GM18519 (cell line): Measurements from ENCODE around the gene CDIP1.

ENCODE experiments used
- ATAC-seq: cut with Tn5 transposase; IDR thresholded peaks from one replicate; pipeline ENCODE4 v1.9.1; 2021; ENCODE audit warnings: mild to moderate bottlenecking, moderate library complexity; ENCODE audit not compliant: unreplicated experiment, low FRiP score

Gene CDIP1

GRCh38 chr16:4544473-4544872 lies 5.9 kb upstream of the CDIP1 start:
- ATAC-seq, result no peak

GRCh38 chr16:4539716-4540284 lies 1.2 kb upstream of the CDIP1 start:
- ATAC-seq, result no peak

- no peak for ATAC-seq
Measured at GRCh38 chr16:4537376-4538343, 913 bp downstream of the CDIP1 start.

- no peak for ATAC-seq
Measured at GRCh38 chr16:4536391-4537106, 2.0 kb downstream of the CDIP1 start.

- ATAC-seq, result no peak
Measured at GRCh38 chr16:4535627-4536108, 2.9 kb downstream of the CDIP1 start.

- ATAC-seq, result no peak
Measured at GRCh38 chr16:4534151-4534790, 4.3 kb downstream of the CDIP1 start.

DNA sequence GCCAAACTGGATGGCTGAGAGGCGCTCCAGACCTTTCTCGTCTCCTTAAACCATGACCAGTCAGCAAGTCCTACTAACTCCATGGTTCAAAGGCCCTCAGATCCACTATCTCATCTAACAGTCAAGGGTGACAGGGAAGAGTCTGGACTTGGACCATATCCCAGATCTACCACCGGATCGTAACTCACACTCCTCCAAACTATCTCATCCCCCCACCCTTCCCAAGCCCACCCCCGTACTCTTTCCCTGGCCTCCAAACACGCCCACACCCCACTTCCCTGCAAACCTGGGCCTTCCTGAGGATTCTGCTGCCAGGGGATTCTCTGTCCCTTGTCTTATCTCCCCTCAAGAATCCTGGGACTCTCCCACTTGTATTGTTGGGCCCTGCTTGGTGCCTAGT lies 5.1 kb downstream of the CDIP1 start:
- no peak for ATAC-seq

- ATAC-seq, result no peak
Measured at GRCh38 chr16:4532238-4532637, 6.3 kb downstream of the CDIP1 start.

- ATAC-seq, result no peak
Measured at GRCh38 chr16:4531811-4532210, 6.8 kb downstream of the CDIP1 start.

GRCh38 chr16:4529085-4530060 lies 9.2 kb downstream of the CDIP1 start:
- no peak for ATAC-seq

DNA sequence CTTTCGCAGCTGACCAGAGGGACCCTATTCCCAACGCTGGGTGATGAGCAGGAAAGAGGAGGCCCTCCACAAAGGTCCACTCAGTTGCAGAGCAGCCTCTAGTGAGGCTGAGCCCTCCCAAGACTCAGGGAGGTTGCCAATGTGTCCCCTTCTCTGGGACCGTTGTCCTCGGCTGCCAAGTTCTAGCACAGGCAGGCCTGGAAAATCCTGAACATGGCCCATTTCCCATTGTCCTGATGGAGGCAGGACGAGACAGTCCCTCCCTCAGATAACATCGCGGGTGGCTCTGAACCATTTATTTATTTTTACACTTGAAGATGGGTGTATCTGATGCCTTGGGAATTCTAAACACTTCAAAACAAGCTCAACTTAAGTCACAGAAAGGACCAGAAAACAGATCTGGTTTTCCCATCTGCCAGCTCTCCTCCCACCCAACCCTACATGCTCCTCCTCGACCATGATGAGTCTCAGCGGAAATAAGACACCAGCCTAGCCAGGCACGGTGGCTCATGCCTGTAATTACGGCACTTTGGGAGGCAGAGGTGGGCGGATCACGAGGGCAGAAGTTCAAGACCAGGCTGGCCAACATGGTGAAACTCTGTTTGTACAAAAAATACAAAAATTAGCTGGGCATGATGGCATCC lies 12.8 kb downstream of the CDIP1 start:
- no peak for ATAC-seq

GRCh38 chr16:4525069-4525468 lies 13.5 kb downstream of the CDIP1 start:
- no peak for ATAC-seq

DNA sequence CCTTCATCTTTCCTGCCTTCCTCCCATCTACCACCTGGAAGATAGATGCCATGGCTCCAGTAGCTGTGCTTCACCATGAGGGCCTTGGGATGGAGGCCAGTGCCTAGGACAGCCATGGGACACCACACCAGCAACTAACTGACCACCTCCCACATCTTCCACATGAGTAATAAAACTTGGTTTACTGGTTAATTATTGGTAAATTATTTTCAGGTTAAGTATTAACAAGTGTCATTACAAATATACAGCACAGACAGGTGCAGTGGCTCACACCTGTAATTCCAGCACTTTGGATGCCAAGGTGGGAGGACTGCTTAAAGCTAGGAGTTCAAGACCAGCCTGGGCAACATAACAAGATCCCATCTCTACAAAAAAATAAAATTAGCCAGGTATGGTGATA lies 14.0 kb downstream of the CDIP1 start:
- ATAC-seq, result no peak

DNA sequence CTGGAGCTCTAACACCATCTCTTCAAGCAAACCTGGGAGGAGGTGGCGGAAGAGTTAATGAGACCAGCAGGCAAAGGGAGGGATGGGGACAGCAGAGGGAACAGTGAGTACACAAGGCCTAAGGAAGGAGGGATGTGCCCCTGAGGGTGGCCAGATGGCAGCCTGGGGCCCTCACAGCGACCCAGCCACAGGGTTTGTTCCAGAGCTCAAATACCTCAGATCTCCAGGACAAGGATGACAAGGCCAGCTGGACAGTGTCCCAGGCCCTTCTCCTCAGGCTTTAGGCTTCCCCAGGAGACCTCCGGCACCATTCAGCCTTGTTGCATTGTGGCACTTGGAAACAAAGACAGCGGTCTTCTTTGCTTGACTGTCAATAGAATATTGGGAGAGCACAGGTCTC lies 14.9 kb downstream of the CDIP1 start:
- ATAC-seq, result no peak

- no peak for ATAC-seq
Measured at GRCh38 chr16:4522051-4522581, 16.5 kb downstream of the CDIP1 start.

DNA sequence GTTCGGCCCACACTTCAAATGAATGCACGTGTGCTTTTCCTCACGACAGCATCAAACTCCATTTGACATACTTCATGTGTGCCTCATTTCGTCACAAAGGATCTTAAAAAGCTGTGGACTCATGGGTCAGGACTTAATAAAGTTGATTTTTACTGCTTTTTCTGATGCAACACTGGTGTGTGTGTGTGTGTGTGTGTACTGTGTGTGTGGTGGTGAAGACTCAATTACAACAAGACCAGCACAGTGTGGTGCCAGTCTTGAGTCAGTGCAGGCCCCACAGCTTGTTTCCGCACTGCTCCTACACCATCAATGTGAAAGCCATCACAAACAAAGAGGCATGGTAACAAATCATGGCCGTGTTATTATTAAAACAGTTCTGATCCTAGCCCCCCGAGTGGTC lies 17.7 kb downstream of the CDIP1 start:
- no peak for ATAC-seq

DNA sequence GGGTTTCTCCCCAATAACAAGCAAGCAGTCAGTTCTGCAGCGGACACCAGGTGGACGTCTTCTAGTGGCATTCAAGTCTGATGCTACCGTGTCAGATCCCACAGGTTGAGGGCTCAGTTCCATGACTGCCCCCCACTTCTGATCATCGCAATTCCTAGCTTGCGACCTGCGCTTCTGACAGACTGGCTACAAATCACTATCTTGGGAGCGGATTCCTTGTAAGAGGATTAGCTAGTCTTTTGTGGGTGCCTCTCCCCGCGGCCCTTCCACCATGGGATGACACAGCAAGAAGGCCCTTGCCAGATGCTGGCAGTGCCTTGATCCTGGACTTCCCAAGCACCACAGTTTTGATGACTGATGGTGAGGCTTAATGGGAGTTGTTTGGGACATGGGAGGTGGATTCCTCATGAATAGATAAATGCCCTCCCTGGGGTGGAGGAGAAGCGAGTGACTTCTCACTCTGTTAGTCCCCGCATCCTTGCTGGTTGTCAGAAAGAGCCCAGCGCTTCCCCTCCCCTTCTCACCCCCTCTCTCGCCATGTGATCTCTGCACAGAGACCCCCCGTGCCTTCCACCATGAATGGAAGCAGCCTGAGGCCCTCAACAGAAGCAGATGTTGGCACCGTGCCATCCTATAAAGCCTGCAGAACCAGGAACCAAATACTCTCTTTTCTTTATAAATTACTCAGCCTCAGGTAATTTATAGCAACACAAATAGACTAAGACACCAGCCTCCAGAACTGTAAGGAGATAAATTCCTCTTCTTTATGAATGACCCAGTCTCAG lies 19.1 kb downstream of the CDIP1 start:
- no peak for ATAC-seq
